GM21529 (cell line): Measurements from ENCODE around the gene C19orf25.

Source experiments
- ATAC-seq: cut with Tn5 transposase; IDR thresholded peaks from one replicate; pipeline ENCODE4 v1.9.1; 2021; ENCODE audit not compliant: unreplicated experiment

The C19orf25 gene

GRCh38 chr19:1466461-1467214 is 12.4 kb downstream of the C19orf25 start:
- no peak for ATAC-seq

GRCh38 chr19:1466018-1466460 is 13.0 kb downstream of the C19orf25 start:
- no peak for ATAC-seq

- ATAC-seq, result no peak
Measured at GRCh38 chr19:1465191-1466016, 13.6 kb downstream of the C19orf25 start.

- ATAC-seq, result no peak
Measured at GRCh38 chr19:1461862-1462261, 17.2 kb downstream of the C19orf25 start.

- ATAC-seq, result no peak
Measured at GRCh38 chr19:1460033-1460995, 18.7 kb downstream of the C19orf25 start.

GRCh38 chr19:1459479-1459878 is 19.5 kb downstream of the C19orf25 start:
- ATAC-seq, result no peak

GRCh38 chr19:1457892-1458291 is 21.1 kb downstream of the C19orf25 start:
- no peak for ATAC-seq

GRCh38 chr19:1457031-1457739 is 21.8 kb downstream of the C19orf25 start:
- no peak for ATAC-seq

- ATAC-seq, result no peak
Measured at GRCh38 chr19:1456121-1456900, 22.7 kb downstream of the C19orf25 start.

- no peak for ATAC-seq
Measured at GRCh38 chr19:1455336-1456120, 23.5 kb downstream of the C19orf25 start.

- no peak for ATAC-seq
Measured at GRCh38 chr19:1455002-1455335, 24.0 kb downstream of the C19orf25 start.

GRCh38 chr19:1453525-1454364 is 25.3 kb downstream of the C19orf25 start:
- ATAC-seq, result no peak

- no peak for ATAC-seq
Measured at GRCh38 chr19:1452802-1453524, 26.1 kb downstream of the C19orf25 start.

GRCh38 chr19:1451916-1452801 is 26.9 kb downstream of the C19orf25 start:
- ATAC-seq, result no peak

GRCh38 chr19:1450735-1451731 is 28.0 kb downstream of the C19orf25 start:
- no peak for ATAC-seq
